ENCODE measurements around the gene YAP1.

YAP1 gene

GRCh38 chr11:102223859-102224258 is 113.6 kb downstream of the YAP1 start:
- no peak overlapping the region for H3K27ac ChIP-seq (replicated peaks)

GRCh38 chr11:102225689-102226568 is 115.7 kb downstream of the YAP1 start:
- TF ChIP-seq REST (IDR thresholded peaks at IDR 0.05; ENCODE audit: insufficient replicate concordance, low read depth): no peak
- Histone ChIP-seq H3K27ac (replicated peaks) (no peak overlapping the region), H3K4me3 (replicated peaks; ENCODE audit: insufficient read depth, low read length) (no peak overlapping the region), H3K27me3 (ENCODE audit: insufficient read depth, poor library complexity, severe bottlenecking) (peaks cover 8% of the 10 kb centered on the region)
- no peak for DNase-seq (ENCODE audit: low read depth in 1 of 2, low spot score in 1 of 2)

More at GRCh38 chr11:102223859-102224258, 113.6 kb downstream of the YAP1 start:
- no peak for DNase-seq (ENCODE audit: low read depth in 1 of 2, low spot score in 1 of 2)
- TF ChIP-seq SPI1 (IDR thresholded peaks at IDR 0.05; ENCODE audit: borderline replicate concordance, low read depth): no peak
- no peak for TF ChIP-seq POLR2AphosphoS5 (IDR thresholded peaks at IDR 0.05; ENCODE audit: low read depth)
- TF ChIP-seq GABPA (IDR thresholded peaks at IDR 0.05; ENCODE audit: low read depth): no peak
- no peak for TF ChIP-seq CTCF (IDR thresholded peaks at IDR 0.05; ENCODE audit: insufficient read depth, low read length)
- TF ChIP-seq REST (IDR thresholded peaks at IDR 0.05; ENCODE audit: insufficient replicate concordance, low read depth): no peak
- peaks cover under 1% of the 10 kb centered on the region for H3K27me3 ChIP-seq (ENCODE audit: insufficient read depth, poor library complexity, severe bottlenecking)
- no peak overlapping the region for H3K4me3 ChIP-seq (replicated peaks; ENCODE audit: insufficient read depth, low read length)

- H3K4me3 ChIP-seq (replicated peaks; ENCODE audit: insufficient read depth, low read length): no peak overlapping the region
- no peak for DNase-seq (ENCODE audit: low read depth in 1 of 2, low spot score in 1 of 2)
These were observed 116.6 kb downstream of the YAP1 start for GRCh38 chr11:102226702-102227490.

More at GRCh38 chr11:102226702-102227490, 116.6 kb downstream of the YAP1 start:
- H3K27me3 ChIP-seq (ENCODE audit: insufficient read depth, poor library complexity, severe bottlenecking): peaks cover 8% of the 10 kb centered on the region
- no peak for TF ChIP-seq GABPA (IDR thresholded peaks at IDR 0.05; ENCODE audit: low read depth)
- TF ChIP-seq SPI1 (IDR thresholded peaks at IDR 0.05; ENCODE audit: borderline replicate concordance, low read depth): no peak
- no peak for TF ChIP-seq POLR2AphosphoS5 (IDR thresholded peaks at IDR 0.05; ENCODE audit: low read depth)
- no peak for TF ChIP-seq REST (IDR thresholded peaks at IDR 0.05; ENCODE audit: insufficient replicate concordance, low read depth)
- no peak for TF ChIP-seq CTCF (IDR thresholded peaks at IDR 0.05; ENCODE audit: insufficient read depth, low read length)
- H3K27ac ChIP-seq (replicated peaks): no peak overlapping the region

Data from HL-60 (cell line).